CD4-positive, alpha-beta memory T cell (primary cell): ENCODE results near the gene HEATR9. TPM values are rescaled to one million over a fixed set of nuclear protein-coding genes. Genes with fewer than 3 reads are reported as not detected.

Experiments used
- CTCF ChIA-PET: fragments of 350-600 bp; sonication (Branson Sonifier 250); formaldehyde crosslinking; loops from one replicate; lab custom pipeline; 2021; ENCODE audit warnings: inconsistent platforms; ENCODE audit not compliant: partially characterized antibody; lab: Charles Lee
- POLR2A ChIA-PET: fragments of 350-600 bp; sonication (Branson Sonifier 250); formaldehyde crosslinking; loops from one replicate; lab custom pipeline; 2021; ENCODE audit not compliant: partially characterized antibody; lab: Charles Lee
- DNase-seq, 5 donors: peaks; one replicate each; pipeline versions ENCODE4 v3.0.0 to v3.0.0-alpha.2; 2020 to 2022; ENCODE audit warnings: mixed read lengths in 1 of 5
- H3K27ac ChIP-seq: one replicate; pipeline ENCODE4 v1.7.0; 2013; ENCODE audit warnings: low read depth, low read length
- H3K27me3 ChIP-seq: 2 replicates; pipeline ENCODE4 v1.7.0; 2013; ENCODE audit warnings: mild to moderate bottlenecking, low read length, moderate library complexity; ENCODE audit not compliant: insufficient read depth
- H3K36me3 ChIP-seq: 2 replicates; pipeline ENCODE4 v1.7.0; 2013; ENCODE audit warnings: mild to moderate bottlenecking, low read length, moderate library complexity; ENCODE audit not compliant: insufficient read depth
- H3K4me1 ChIP-seq: 2 replicates; pipeline ENCODE4 v1.7.0; 2013; ENCODE audit warnings: mild to moderate bottlenecking, low read length, moderate library complexity; ENCODE audit not compliant: insufficient read depth
- H3K4me3 ChIP-seq, 2 donors: one replicate each; pipeline ENCODE4 v1.7.0; 2013; ENCODE audit warnings: low read length in 2 of 2, mild to moderate bottlenecking in 1 of 2
- H3K9me3 ChIP-seq, 2 donors: one replicate each; pipeline ENCODE4 v1.7.0; 2013; ENCODE audit warnings: low read length in 2 of 2, control low read depth in 1 of 2; ENCODE audit not compliant: control insufficient read depth in 1 of 2
- H3K27ac Mint-ChIP-seq, 7 donors: one replicate each; pipeline ENCODE4 v1.8.0; 2020 to 2021; ENCODE audit warnings: mixed read lengths in 7 of 7, mild to moderate bottlenecking in 6 of 7, inconsistent platforms in 3 of 7, moderate library complexity in 3 of 7
- H3K27me3 Mint-ChIP-seq, 2 donors: one replicate each; pipeline ENCODE4 v1.8.0; 2020 to 2021; ENCODE audit warnings: mixed read lengths in 2 of 2
- H3K36me3 Mint-ChIP-seq, 2 donors: one replicate each; pipeline ENCODE4 v1.8.0; 2020 to 2021; ENCODE audit warnings: mixed read lengths in 2 of 2, inconsistent platforms in 1 of 2, mild to moderate bottlenecking in 1 of 2
- H3K4me1 Mint-ChIP-seq, 4 donors: one replicate each; pipeline ENCODE4 v1.8.0; 2020 to 2021; ENCODE audit warnings: mixed read lengths in 4 of 4, mild to moderate bottlenecking in 1 of 4
- H3K4me3 Mint-ChIP-seq, 8 donors: one replicate each; pipeline ENCODE4 v1.8.0; 2020 to 2021; ENCODE audit warnings: mixed read lengths in 8 of 8, mild to moderate bottlenecking in 7 of 8, moderate library complexity in 6 of 8, inconsistent platforms in 3 of 8
- H3K9me3 Mint-ChIP-seq, 8 donors: one replicate each; pipeline ENCODE4 v1.8.0; 2020 to 2021; ENCODE audit warnings: mixed read lengths in 8 of 8, mild to moderate bottlenecking in 5 of 8, inconsistent platforms in 3 of 8, moderate library complexity in 1 of 8
- intact Hi-C: fragments of 100-400 bp; cut with micrococcal nuclease; formaldehyde crosslinking; loops from one replicate; pipeline ENCODE4 v1.15.1; 2023
- polyA plus RNA-seq, 2 donors: library from polyadenylated mRNA; unstranded; fragments of 300-500 nt; fragmentation: Illumina TruSeq; gene quantifications; one replicate each; pipeline ENCODE4 v1.2.3, GENCODE V29; 2021
- total RNA-seq, 2 experiments: library from RNA; stranded (reverse); gene quantifications; one replicate each; pipeline ENCODE4 v1.2.3, GENCODE V29; 2021

The HEATR9 gene
- total and polyA plus RNA-seq, 4 experiments from 2014 or later: 2.2 to 2.6 TPM; not detected in 2

- H3K27ac ChIP-seq: no peak overlapping the region
- peaks cover 10% of the 10 kb centered on the region for H3K4me1 ChIP-seq
- ChIA-PET POLR2A (interaction anchor here (1.3 to 2.8 kb wide), 3 partner anchors 9 to 43 kb away, joined by 3 to 7 read pairs (median 5); no protein-coding TSS in a partner anchor), CTCF (interaction anchor here (0.7 to 4.1 kb wide), 15 partner anchors 9 to 298 kb away, joined by 3 to 24 read pairs (median 4); partner anchors contain the start of gene HEATR9)
- Mint-ChIP-seq H3K27me3 (no peaks in the 10 kb centered on the region), H3K36me3 (peaks cover 40 to 57% of the 10 kb centered on the region in 2 donors), H3K4me1 (peaks cover 8 to 19% (median 15%) of the 10 kb centered on the region in 4 donors), H3K9me3 (peaks cover 0 to 2% (median 0%) of the 10 kb centered on the region in 8 donors), H3K27ac (peak overlapping the region in 5 of 7 donors; percentile 0 to 56 (median 21)), H3K4me3 (no peak overlapping the region)
- H3K36me3 ChIP-seq: peaks cover 34% of the 10 kb centered on the region
- intact Hi-C loops: no loop called here
- no peaks in the 10 kb centered on the region for H3K9me3 ChIP-seq
- DNase-seq: no peak
- H3K27me3 ChIP-seq: no peaks in the 10 kb centered on the region
- no peak overlapping the region for H3K4me3 ChIP-seq
Observed at GRCh38 chr17:35847633-35848373, 20.9 kb downstream of the HEATR9 start.

- intact Hi-C loops: no loop called here
- ChIA-PET CTCF (interaction anchor here (0.8 to 1.9 kb wide), 9 partner anchors 10 to 234 kb away, joined by 3 to 7 read pairs (median 3); no protein-coding TSS in a partner anchor), POLR2A (interaction anchor here (0.9 to 2.8 kb wide), 3 partner anchors 14 to 37 kb away, joined by 3 to 7 read pairs (median 3); no protein-coding TSS in a partner anchor)
- no peak for DNase-seq
- H3K27me3 Mint-ChIP-seq: no peaks in the 10 kb centered on the region
- no peaks in the 10 kb centered on the region for H3K9me3 Mint-ChIP-seq
- Histone ChIP-seq H3K27ac (no peak overlapping the region), H3K9me3 (no peaks in the 10 kb centered on the region), H3K27me3 (no peaks in the 10 kb centered on the region), H3K4me1 (peaks cover 10% of the 10 kb centered on the region), H3K36me3 (peaks cover 42% of the 10 kb centered on the region), H3K4me3 (no peak overlapping the region)
- H3K4me1 Mint-ChIP-seq: peaks cover 8 to 19% (median 15%) of the 10 kb centered on the region in 4 donors
- no peak overlapping the region for H3K4me3 Mint-ChIP-seq
- peak overlapping the region in 2 of 7 donors; percentile 44 to 50 for H3K27ac Mint-ChIP-seq
- peaks cover 46 to 61% of the 10 kb centered on the region in 2 donors for H3K36me3 Mint-ChIP-seq
Observed at GRCh38 chr17:35847006-35847405, 21.7 kb downstream of the HEATR9 start.

DNA sequence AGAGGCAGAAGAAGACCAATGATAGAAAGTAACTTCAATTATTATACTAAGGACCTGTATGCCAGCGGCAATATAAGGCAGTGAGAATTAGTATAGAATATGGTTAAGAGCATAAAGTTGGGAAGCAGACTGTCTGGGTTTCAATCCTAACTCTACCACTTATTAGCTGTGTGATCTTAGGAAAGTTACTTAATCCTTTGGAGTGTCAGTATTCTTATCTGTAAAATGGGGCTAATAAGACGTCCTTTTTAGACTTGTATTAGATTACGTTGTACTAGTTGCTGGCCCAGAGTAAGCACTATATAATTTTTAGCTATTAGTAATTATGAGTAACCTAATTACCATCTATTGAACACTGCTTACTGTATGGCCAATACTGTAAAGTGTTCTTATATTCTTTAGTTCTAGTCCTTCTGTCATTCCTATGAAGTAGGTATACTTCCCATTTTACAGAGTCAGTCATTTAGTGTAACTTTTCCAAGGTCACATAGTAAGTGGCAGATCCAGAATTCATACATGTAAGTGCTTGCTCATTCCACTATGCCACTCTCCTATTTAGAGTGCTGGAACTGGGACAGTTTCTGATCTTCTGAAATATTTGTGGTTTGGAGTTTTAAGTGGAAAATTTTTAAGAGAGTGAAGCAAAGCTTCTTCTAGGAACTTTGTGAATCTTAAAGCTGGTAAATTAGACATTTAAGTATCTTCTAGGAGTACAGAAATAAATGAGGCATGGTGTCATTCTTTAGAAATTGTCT, 22.5 kb downstream of the HEATR9 start:
- intact Hi-C loops: no loop called here
- peaks cover 45 to 67% of the 10 kb centered on the region in 2 donors for H3K36me3 Mint-ChIP-seq
- ChIA-PET POLR2A (interaction anchor here (0.9 to 2.8 kb wide), 3 partner anchors 15 to 37 kb away, joined by 3 to 7 read pairs (median 3); no protein-coding TSS in a partner anchor), CTCF (interaction anchor here (0.8 to 1.9 kb wide), 6 partner anchors 21 to 233 kb away, joined by 3 to 7 read pairs (median 4); no protein-coding TSS in a partner anchor)
- H3K4me1 ChIP-seq: peaks cover 10% of the 10 kb centered on the region
- no peaks in the 10 kb centered on the region for H3K27me3 Mint-ChIP-seq
- H3K4me3 ChIP-seq: no peak overlapping the region
- H3K4me3 Mint-ChIP-seq: no peak overlapping the region
- H3K36me3 ChIP-seq: peaks cover 50% of the 10 kb centered on the region
- H3K27ac Mint-ChIP-seq: peak overlapping the region in 2 of 7 donors; percentile 8 to 70
- DNase-seq: no peak
- no peaks in the 10 kb centered on the region for H3K27me3 ChIP-seq
- peaks cover 8 to 19% (median 12%) of the 10 kb centered on the region in 4 donors for H3K4me1 Mint-ChIP-seq
- H3K9me3 ChIP-seq: no peaks in the 10 kb centered on the region
- no peaks in the 10 kb centered on the region for H3K9me3 Mint-ChIP-seq
- H3K27ac ChIP-seq: no peak overlapping the region

DNA sequence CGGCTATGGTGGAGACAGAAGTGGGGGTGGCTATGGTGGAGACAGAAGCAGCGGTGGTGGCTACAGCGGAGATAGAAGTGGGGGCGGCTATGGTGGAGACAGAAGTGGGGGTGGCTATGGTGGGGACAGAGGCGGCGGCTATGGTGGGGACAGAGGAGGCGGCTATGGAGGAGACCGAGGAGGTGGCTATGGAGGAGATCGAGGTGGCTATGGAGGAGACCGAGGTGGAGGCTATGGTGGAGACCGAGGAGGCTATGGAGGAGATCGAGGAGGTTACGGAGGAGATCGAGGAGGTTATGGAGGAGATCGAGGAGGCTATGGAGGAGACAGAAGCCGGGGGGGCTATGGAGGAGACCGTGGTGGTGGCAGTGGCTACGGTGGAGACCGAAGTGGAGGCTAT, 24.1 kb downstream of the HEATR9 start:
- Histone ChIP-seq H3K27me3 (no peaks in the 10 kb centered on the region), H3K9me3 (no peaks in the 10 kb centered on the region), H3K36me3 (peaks cover 62% of the 10 kb centered on the region), H3K4me3 (no peak overlapping the region), H3K4me1 (peaks cover 4% of the 10 kb centered on the region), H3K27ac (no peak overlapping the region)
- H3K4me1 Mint-ChIP-seq: peaks cover 2 to 11% (median 4%) of the 10 kb centered on the region in 4 donors
- H3K27me3 Mint-ChIP-seq: no peaks in the 10 kb centered on the region
- H3K4me3 Mint-ChIP-seq: peak overlapping the region in 1 of 8 donors; percentile 59
- H3K27ac Mint-ChIP-seq: peak overlapping the region in 1 of 7 donors; percentile 60
- POLR2A ChIA-PET: no interaction called here
- CTCF ChIA-PET: no interaction called here
- H3K36me3 Mint-ChIP-seq: peaks cover 44 to 72% of the 10 kb centered on the region in 2 donors
- no peaks in the 10 kb centered on the region for H3K9me3 Mint-ChIP-seq
- intact Hi-C loops: no loop called here
- no peak for DNase-seq

GRCh38 chr17:35843698-35844097, 25.0 kb downstream of the HEATR9 start:
- Histone ChIP-seq H3K27ac (no peak overlapping the region), H3K4me3 (no peak overlapping the region), H3K36me3 (peaks cover 63% of the 10 kb centered on the region), H3K9me3 (no peaks in the 10 kb centered on the region), H3K27me3 (no peaks in the 10 kb centered on the region), H3K4me1 (no peaks in the 10 kb centered on the region)
- POLR2A ChIA-PET: no interaction called here
- Mint-ChIP-seq H3K4me1 (peaks cover 0 to 5% (median 2%) of the 10 kb centered on the region in 4 donors), H3K27me3 (no peaks in the 10 kb centered on the region), H3K36me3 (peaks cover 43 to 71% of the 10 kb centered on the region in 2 donors), H3K9me3 (no peaks in the 10 kb centered on the region), H3K4me3 (no peak overlapping the region), H3K27ac (peak overlapping the region in 2 of 7 donors; percentile 10 to 52)
- intact Hi-C loops: no loop called here
- DNase-seq: no peak
- CTCF ChIA-PET: no interaction called here

DNA sequence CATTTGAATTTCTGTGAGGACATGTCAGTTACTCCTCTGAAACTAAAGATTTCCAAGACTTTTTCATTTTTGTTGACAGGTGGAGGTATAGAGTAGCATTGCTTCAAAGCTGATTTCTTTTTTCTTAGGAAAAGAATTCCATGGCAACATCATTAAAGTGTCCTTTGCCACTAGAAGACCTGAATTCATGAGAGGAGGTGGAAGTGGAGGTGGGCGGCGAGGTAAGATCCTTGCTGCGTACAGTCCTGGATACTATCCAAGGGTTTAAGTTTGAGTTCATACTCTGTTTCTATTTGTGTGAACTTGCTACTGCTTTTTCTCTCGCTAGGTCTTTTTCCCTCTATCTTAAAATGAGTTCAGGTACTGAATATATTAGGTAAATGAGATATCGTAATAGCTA, 26.5 kb downstream of the HEATR9 start:
- DNase-seq: no peak
- Mint-ChIP-seq H3K36me3 (peaks cover 40 to 71% of the 10 kb centered on the region in 2 donors), H3K4me1 (peaks cover 0 to 5% (median 1%) of the 10 kb centered on the region in 4 donors), H3K27me3 (no peaks in the 10 kb centered on the region), H3K4me3 (no peak overlapping the region), H3K9me3 (no peaks in the 10 kb centered on the region), H3K27ac (peak overlapping the region in 4 of 7 donors; percentile 18 to 83 (median 55))
- H3K36me3 ChIP-seq: peaks cover 72% of the 10 kb centered on the region
- no peak overlapping the region for H3K27ac ChIP-seq
- H3K9me3 ChIP-seq: no peaks in the 10 kb centered on the region
- POLR2A ChIA-PET: interaction anchor here (0.7 to 1.7 kb wide), 2 partner anchors 12 to 33 kb away, joined by 3 to 6 read pairs; partner anchors contain the start of gene TAF15
- no peaks in the 10 kb centered on the region for H3K27me3 ChIP-seq
- CTCF ChIA-PET: interaction anchor here (1.0 to 2.5 kb wide), 5 partner anchors 8 to 307 kb away, joined by 3 to 8 read pairs (median 3); no protein-coding TSS in a partner anchor
- no peak overlapping the region for H3K4me3 ChIP-seq
- intact Hi-C loops: no loop called here
- no peaks in the 10 kb centered on the region for H3K4me1 ChIP-seq
